GM23338 (cell line): ENCODE results near the gene CCDC93.

Experiments
- EZH2 ChIP-seq: fragments of 200-600 bp; sonication (generic); IDR thresholded peaks from one replicate; pipeline ENCODE4 v1.8.0; 2017; ENCODE audit warnings: antibody characterized with exemption, mild to moderate bottlenecking, low read depth; ENCODE audit not compliant: unreplicated experiment
- NANOG ChIP-seq: IDR thresholded peaks from 2 replicates; pipeline ENCODE4 v1.6.1; 2016; ENCODE audit warnings: antibody characterized with exemption, borderline replicate concordance
- POLR2AphosphoS5 ChIP-seq: IDR thresholded peaks from 2 replicates; pipeline ENCODE4 v1.6.1; 2016; ENCODE audit warnings: antibody characterized with exemption, low read depth
- TF ChIP-seq, protein P1 (sequence below), 2 experiments: fragments of 200-600 bp in 1 of 2; sonication (generic) in 1 of 2; conservative IDR thresholded peaks; 2 replicates each; pipeline versions ENCODE4 v1.5.1 to v1.6.1; 2016 to 2017; ENCODE audit warnings: antibody characterized with exemption in 2 of 2, low read depth in 2 of 2, mild to moderate bottlenecking in 2 of 2, moderate library complexity in 1 of 2
- TF ChIP-seq, protein P2 (sequence below): IDR thresholded peaks from one replicate; pipeline ENCODE4 v1.6.1; 2018; ENCODE audit warnings: antibody characterized with exemption; ENCODE audit not compliant: unreplicated experiment

- TF ChIP-seq, protein P1, sequence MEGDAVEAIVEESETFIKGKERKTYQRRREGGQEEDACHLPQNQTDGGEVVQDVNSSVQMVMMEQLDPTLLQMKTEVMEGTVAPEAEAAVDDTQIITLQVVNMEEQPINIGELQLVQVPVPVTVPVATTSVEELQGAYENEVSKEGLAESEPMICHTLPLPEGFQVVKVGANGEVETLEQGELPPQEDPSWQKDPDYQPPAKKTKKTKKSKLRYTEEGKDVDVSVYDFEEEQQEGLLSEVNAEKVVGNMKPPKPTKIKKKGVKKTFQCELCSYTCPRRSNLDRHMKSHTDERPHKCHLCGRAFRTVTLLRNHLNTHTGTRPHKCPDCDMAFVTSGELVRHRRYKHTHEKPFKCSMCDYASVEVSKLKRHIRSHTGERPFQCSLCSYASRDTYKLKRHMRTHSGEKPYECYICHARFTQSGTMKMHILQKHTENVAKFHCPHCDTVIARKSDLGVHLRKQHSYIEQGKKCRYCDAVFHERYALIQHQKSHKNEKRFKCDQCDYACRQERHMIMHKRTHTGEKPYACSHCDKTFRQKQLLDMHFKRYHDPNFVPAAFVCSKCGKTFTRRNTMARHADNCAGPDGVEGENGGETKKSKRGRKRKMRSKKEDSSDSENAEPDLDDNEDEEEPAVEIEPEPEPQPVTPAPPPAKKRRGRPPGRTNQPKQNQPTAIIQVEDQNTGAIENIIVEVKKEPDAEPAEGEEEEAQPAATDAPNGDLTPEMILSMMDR (conservative IDR thresholded peaks at IDR 0.05; ENCODE audit: low read depth in 2 of 2) = no peak
- TF ChIP-seq EZH2 (no peak), NANOG (no peak), POLR2AphosphoS5 (no peak)
- TF ChIP-seq, protein P2, sequence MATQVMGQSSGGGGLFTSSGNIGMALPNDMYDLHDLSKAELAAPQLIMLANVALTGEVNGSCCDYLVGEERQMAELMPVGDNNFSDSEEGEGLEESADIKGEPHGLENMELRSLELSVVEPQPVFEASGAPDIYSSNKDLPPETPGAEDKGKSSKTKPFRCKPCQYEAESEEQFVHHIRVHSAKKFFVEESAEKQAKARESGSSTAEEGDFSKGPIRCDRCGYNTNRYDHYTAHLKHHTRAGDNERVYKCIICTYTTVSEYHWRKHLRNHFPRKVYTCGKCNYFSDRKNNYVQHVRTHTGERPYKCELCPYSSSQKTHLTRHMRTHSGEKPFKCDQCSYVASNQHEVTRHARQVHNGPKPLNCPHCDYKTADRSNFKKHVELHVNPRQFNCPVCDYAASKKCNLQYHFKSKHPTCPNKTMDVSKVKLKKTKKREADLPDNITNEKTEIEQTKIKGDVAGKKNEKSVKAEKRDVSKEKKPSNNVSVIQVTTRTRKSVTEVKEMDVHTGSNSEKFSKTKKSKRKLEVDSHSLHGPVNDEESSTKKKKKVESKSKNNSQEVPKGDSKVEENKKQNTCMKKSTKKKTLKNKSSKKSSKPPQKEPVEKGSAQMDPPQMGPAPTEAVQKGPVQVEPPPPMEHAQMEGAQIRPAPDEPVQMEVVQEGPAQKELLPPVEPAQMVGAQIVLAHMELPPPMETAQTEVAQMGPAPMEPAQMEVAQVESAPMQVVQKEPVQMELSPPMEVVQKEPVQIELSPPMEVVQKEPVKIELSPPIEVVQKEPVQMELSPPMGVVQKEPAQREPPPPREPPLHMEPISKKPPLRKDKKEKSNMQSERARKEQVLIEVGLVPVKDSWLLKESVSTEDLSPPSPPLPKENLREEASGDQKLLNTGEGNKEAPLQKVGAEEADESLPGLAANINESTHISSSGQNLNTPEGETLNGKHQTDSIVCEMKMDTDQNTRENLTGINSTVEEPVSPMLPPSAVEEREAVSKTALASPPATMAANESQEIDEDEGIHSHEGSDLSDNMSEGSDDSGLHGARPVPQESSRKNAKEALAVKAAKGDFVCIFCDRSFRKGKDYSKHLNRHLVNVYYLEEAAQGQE = no peak
These were observed 26.7 kb downstream of the CCDC93 start for GRCh38 chr2:117987121-117987520.
